Measurements from ENCODE around the gene ZBTB39. TPM values are rescaled to one million over a fixed set of nuclear protein-coding genes. Genes with fewer than 3 reads are reported as not detected.
"Not testable (repeated sequence)": the region's sequence is repeated elsewhere in the genome, so short reads cannot be mapped to it uniquely, and the experiment has no call there.

The ZBTB39 gene
- total RNA-seq, 1 experiment from 2014 or later = 5.8 TPM

DNA sequence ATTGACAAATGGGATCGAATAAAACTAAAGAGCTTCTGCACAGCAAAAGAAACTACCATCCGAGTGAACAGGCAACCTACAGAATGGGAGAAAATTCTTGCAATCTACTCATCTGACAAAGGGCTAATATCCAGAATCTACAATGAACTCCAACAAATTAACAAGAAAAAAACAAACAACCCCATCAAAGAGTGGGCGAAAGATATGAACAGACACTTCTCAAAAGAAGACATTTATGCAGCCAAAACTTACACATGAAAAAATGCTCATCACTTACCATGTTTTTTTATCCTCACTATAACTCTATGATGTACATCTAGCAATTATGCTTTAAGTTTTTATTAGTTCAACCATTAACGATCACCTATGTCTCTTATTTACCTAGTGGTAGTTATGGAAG, 47.6 kb upstream of the ZBTB39 start:
- POLR2A ChIA-PET; in situ Hi-C loops (cut with HindIII; ENCODE audit: low pct_unique_long_range_greater_than_20kb, low sequenced_read_pairs): not testable (repeated sequence)

GRCh38 chr12:57053146-57053545, 46.8 kb upstream of the ZBTB39 start:
- H3K9me3 ChIP-seq (ENCODE audit: control insufficient read depth, insufficient read depth, low read depth, low read length); CTCF ChIA-PET; H3K27me3 ChIP-seq (ENCODE audit: control insufficient read depth, insufficient read depth, low read length); H3K4me1 ChIP-seq (ENCODE audit: control insufficient read depth, insufficient read depth, low read length); DNase-seq (ENCODE audit: low read depth, low spot score); H3K4me3 ChIP-seq (ENCODE audit: low read depth in 2 of 2, low read length in 2 of 2); POLR2A ChIA-PET; H3K36me3 ChIP-seq (ENCODE audit: control insufficient read depth, insufficient read depth, low read length); H3K27ac ChIP-seq (ENCODE audit: low read length); in situ Hi-C loops (cut with HindIII; ENCODE audit: low pct_unique_long_range_greater_than_20kb, low sequenced_read_pairs); intact Hi-C loops (cut with micrococcal nuclease; ENCODE audit: unreplicated experiment); BruUV-seq (replicated peaks); ATAC-seq: not testable (repeated sequence)

More for the DNA sequence above, 47.6 kb upstream of the ZBTB39 start:
- CTCF ChIA-PET; H3K27ac ChIP-seq (ENCODE audit: low read length); H3K27me3 ChIP-seq (ENCODE audit: control insufficient read depth, insufficient read depth, low read length); ATAC-seq; H3K4me1 ChIP-seq (ENCODE audit: control insufficient read depth, insufficient read depth, low read length); H3K9me3 ChIP-seq (ENCODE audit: control insufficient read depth, insufficient read depth, low read depth, low read length); DNase-seq (ENCODE audit: low read depth, low spot score); H3K4me3 ChIP-seq (ENCODE audit: low read depth in 2 of 2, low read length in 2 of 2); BruUV-seq (replicated peaks); intact Hi-C loops (cut with micrococcal nuclease; ENCODE audit: unreplicated experiment): not testable (repeated sequence)
- H3K36me3 ChIP-seq (ENCODE audit: control insufficient read depth, insufficient read depth, low read length) = peaks cover 17% of the 10 kb centered on the region

GRCh38 chr12:57051011-57051410, 44.7 kb upstream of the ZBTB39 start:
- in situ Hi-C loops (cut with HindIII; ENCODE audit: low pct_unique_long_range_greater_than_20kb, low sequenced_read_pairs) = no loop called here
- CTCF ChIA-PET = no interaction called here
- POLR2A ChIA-PET = no interaction called here

More at GRCh38 chr12:57051011-57051410, 44.7 kb upstream of the ZBTB39 start:
- no peaks in the 10 kb centered on the region for H3K4me1 ChIP-seq (ENCODE audit: control insufficient read depth, insufficient read depth, low read length)
- TF ChIP-seq CTCF (IDR thresholded peaks at IDR 0.05) (no peak), SIN3A (IDR thresholded peaks at IDR 0.05; ENCODE audit: borderline replicate concordance, insufficient read depth, low read depth, low read length) (no peak), TCF7L2 (IDR thresholded peaks at IDR 0.05; ENCODE audit: low read depth, low read length) (no peak), POLR2AphosphoS5 (IDR thresholded peaks at IDR 0.05; ENCODE audit: low read depth, low read length) (no peak), REST (IDR thresholded peaks at IDR 0.05; ENCODE audit: insufficient read depth in 1 of 2, low read depth in 2 of 2, low read length in 1 of 2) (no peak)
- intact Hi-C loops (cut with micrococcal nuclease; ENCODE audit: unreplicated experiment) = no loop called here
- no peaks in the 10 kb centered on the region for H3K36me3 ChIP-seq (ENCODE audit: control insufficient read depth, insufficient read depth, low read length)
- BruUV-seq (replicated peaks) = no TSS peak
- H3K4me3 ChIP-seq (ENCODE audit: low read depth in 2 of 2, low read length in 2 of 2) = no peak overlapping the region
- DNase-seq (ENCODE audit: low read depth, low spot score) = no peak
- peaks cover under 1% of the 10 kb centered on the region for H3K27me3 ChIP-seq (ENCODE audit: control insufficient read depth, insufficient read depth, low read length)
- no peak overlapping the region for H3K27ac ChIP-seq (ENCODE audit: low read length)
- ATAC-seq = no peak
- H3K9me3 ChIP-seq (ENCODE audit: control insufficient read depth, insufficient read depth, low read depth, low read length) = no peaks in the 10 kb centered on the region
